Measurements from ENCODE around the gene PLEK. TPM values are rescaled to one million over a fixed set of nuclear protein-coding genes. Genes with fewer than 3 reads are reported as not detected.

The PLEK gene
- total and polyA plus RNA-seq, 2 donors (not counting 1 experiment from before 2014, with no cell fraction given) = not detected

GRCh38 chr2:68435615-68436014 is 70.5 kb downstream of the PLEK start:
- TF ChIP-seq CTCF (conservative IDR thresholded peaks at IDR 0.05 in 1 of 2, IDR thresholded peaks at IDR 0.05 in 1 of 2; ENCODE audit: low read depth in 1 of 2, low read length in 2 of 2) (no peak), EZH2 (IDR thresholded peaks at IDR 0.05; ENCODE audit: low read length, missing control alignments) (no peak)
- no peak overlapping the region for H3K4me3 ChIP-seq (replicated peaks in 1 of 4; ENCODE audit: control extremely low read depth in 1 of 4, insufficient read depth in 1 of 4, low read depth in 3 of 4, low read length in 4 of 4)
- no peak overlapping the region for H3K4me2 ChIP-seq (ENCODE audit: extremely low read depth, insufficient read depth, low read length)
- no peaks in the 10 kb centered on the region for H4K20me1 ChIP-seq (ENCODE audit: control insufficient read depth, extremely low read depth, insufficient read depth, low read length)
- no peaks in the 10 kb centered on the region for H3K9me3 ChIP-seq (ENCODE audit: control insufficient read depth, insufficient read depth, low read depth, low read length)
- H3K4me1 ChIP-seq (ENCODE audit: control insufficient read depth, extremely low read depth, insufficient read depth, low read length) = no peaks in the 10 kb centered on the region
- H3K79me2 ChIP-seq (ENCODE audit: control insufficient read depth, insufficient read depth, low read length) = no peaks in the 10 kb centered on the region
- no peak overlapping the region for H3K9ac ChIP-seq (ENCODE audit: insufficient read depth, low read length)
- H2AFZ ChIP-seq (ENCODE audit: low read length) = no peak overlapping the region
- H3K27ac ChIP-seq (ENCODE audit: insufficient read depth, low read length) = no peak overlapping the region
- DNase-seq (ENCODE audit: low read depth in 2 of 2) = peak; percentile 56 to 70
- H3K36me3 ChIP-seq (ENCODE audit: control insufficient read depth, insufficient read depth, low read length) = no peaks in the 10 kb centered on the region
- no peaks in the 10 kb centered on the region for H3K27me3 ChIP-seq (ENCODE audit: control insufficient read depth, insufficient read depth, low read length)

- DNase-seq (ENCODE audit: low read depth in 2 of 2) = peak in 1 of 2 donors; percentile 30
- H3K27me3 ChIP-seq (ENCODE audit: control insufficient read depth, insufficient read depth, low read length) = no peaks in the 10 kb centered on the region
- H3K36me3 ChIP-seq (ENCODE audit: control insufficient read depth, insufficient read depth, low read length) = no peaks in the 10 kb centered on the region
- no peak overlapping the region for H3K4me3 ChIP-seq (replicated peaks in 1 of 4; ENCODE audit: control extremely low read depth in 1 of 4, insufficient read depth in 1 of 4, low read depth in 3 of 4, low read length in 4 of 4)
- no peaks in the 10 kb centered on the region for H3K79me2 ChIP-seq (ENCODE audit: control insufficient read depth, insufficient read depth, low read length)
- no peaks in the 10 kb centered on the region for H3K4me1 ChIP-seq (ENCODE audit: control insufficient read depth, extremely low read depth, insufficient read depth, low read length)
- H3K27ac ChIP-seq (ENCODE audit: insufficient read depth, low read length) = no peak overlapping the region
- H3K4me2 ChIP-seq (ENCODE audit: extremely low read depth, insufficient read depth, low read length) = no peak overlapping the region
- no peaks in the 10 kb centered on the region for H3K9me3 ChIP-seq (ENCODE audit: control insufficient read depth, insufficient read depth, low read depth, low read length)
- TF ChIP-seq CTCF (conservative IDR thresholded peaks at IDR 0.05 in 1 of 2, IDR thresholded peaks at IDR 0.05 in 1 of 2; ENCODE audit: low read depth in 1 of 2, low read length in 2 of 2) (no peak), EZH2 (IDR thresholded peaks at IDR 0.05; ENCODE audit: low read length, missing control alignments) (no peak)
- peak overlapping the region; percentile 54 for H2AFZ ChIP-seq (ENCODE audit: low read length)
- no peak overlapping the region for H3K9ac ChIP-seq (ENCODE audit: insufficient read depth, low read length)
- no peaks in the 10 kb centered on the region for H4K20me1 ChIP-seq (ENCODE audit: control insufficient read depth, extremely low read depth, insufficient read depth, low read length)
Observed at GRCh38 chr2:68436270-68436669, 71.2 kb downstream of the PLEK start.

DNA sequence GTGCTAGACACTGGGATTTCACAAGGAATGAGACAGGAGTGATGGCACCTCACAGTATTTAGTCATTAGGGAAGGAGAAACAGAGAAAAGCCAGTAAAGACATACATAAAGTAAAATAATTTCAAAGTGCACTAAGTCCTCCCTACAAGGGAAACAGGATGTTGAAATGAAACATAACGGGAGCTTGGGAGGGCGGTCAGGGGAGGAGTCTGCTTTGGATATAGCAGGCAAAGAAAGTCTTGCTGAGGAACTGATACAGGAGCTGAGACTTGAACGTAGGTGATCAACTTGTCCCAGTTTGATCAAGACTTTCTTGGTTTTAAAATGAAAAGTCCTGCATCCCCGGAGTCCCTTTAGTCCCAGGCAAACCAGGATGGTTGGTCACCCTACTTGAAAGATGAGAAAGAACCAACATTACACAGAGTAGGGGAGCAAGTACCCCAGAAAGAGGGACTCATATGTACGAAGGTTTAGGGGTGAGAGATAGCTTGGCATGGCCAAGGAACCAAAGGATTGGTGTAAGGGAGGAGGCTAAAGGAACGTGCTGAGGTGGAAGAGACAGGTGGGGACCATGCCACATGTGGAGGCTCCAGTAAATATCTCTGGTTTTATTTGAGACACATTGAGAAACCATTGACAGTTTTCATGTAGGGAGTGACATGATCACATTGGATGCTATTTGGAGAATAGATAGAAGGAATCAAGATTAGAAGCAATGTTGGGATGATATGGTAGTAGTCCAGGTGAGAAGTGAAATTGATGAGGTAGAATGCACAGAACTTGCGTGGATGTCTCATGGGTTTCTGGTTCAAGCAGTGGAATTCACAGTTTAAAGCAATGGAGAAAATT is 73.6 kb downstream of the PLEK start:
- H2AFZ ChIP-seq (ENCODE audit: low read length) = peak overlapping the region; percentile 65
- H3K4me2 ChIP-seq (ENCODE audit: extremely low read depth, insufficient read depth, low read length) = peak overlapping the region; percentile 40
- H4K20me1 ChIP-seq (ENCODE audit: control insufficient read depth, extremely low read depth, insufficient read depth, low read length) = no peaks in the 10 kb centered on the region
- H3K9ac ChIP-seq (ENCODE audit: insufficient read depth, low read length) = no peak overlapping the region
- no peaks in the 10 kb centered on the region for H3K4me1 ChIP-seq (ENCODE audit: control insufficient read depth, extremely low read depth, insufficient read depth, low read length)
- H3K4me3 ChIP-seq (replicated peaks in 1 of 4; ENCODE audit: control extremely low read depth in 1 of 4, insufficient read depth in 1 of 4, low read depth in 3 of 4, low read length in 4 of 4) = no peak overlapping the region
- no peaks in the 10 kb centered on the region for H3K36me3 ChIP-seq (ENCODE audit: control insufficient read depth, insufficient read depth, low read length)
- no peaks in the 10 kb centered on the region for H3K9me3 ChIP-seq (ENCODE audit: control insufficient read depth, insufficient read depth, low read depth, low read length)
- no peaks in the 10 kb centered on the region for H3K27me3 ChIP-seq (ENCODE audit: control insufficient read depth, insufficient read depth, low read length)
- no peak for DNase-seq (ENCODE audit: low read depth in 2 of 2)
- H3K79me2 ChIP-seq (ENCODE audit: control insufficient read depth, insufficient read depth, low read length) = no peaks in the 10 kb centered on the region
- TF ChIP-seq CTCF (conservative IDR thresholded peaks at IDR 0.05 in 1 of 2, IDR thresholded peaks at IDR 0.05 in 1 of 2; ENCODE audit: low read depth in 1 of 2, low read length in 2 of 2) = no peak
- TF ChIP-seq EZH2 (IDR thresholded peaks at IDR 0.05; ENCODE audit: low read length, missing control alignments) = no peak
- no peak overlapping the region for H3K27ac ChIP-seq (ENCODE audit: insufficient read depth, low read length)

Data from fibroblast of lung (primary cell).